Measurements from ENCODE around the gene BET1L.

GRCh38 chr11:206002-206384 lies 1.2 kb downstream of the BET1L start:
- TF ChIP-seq EZH2 (IDR thresholded peaks at IDR 0.05; ENCODE audit: borderline replicate concordance, low read depth, low read length, poor library complexity, severe bottlenecking) (no peak), CTCF (conservative IDR thresholded peaks at IDR 0.05; ENCODE audit: low read depth, low read length) (no peak)
